Naive thymus-derived CD8-positive, alpha-beta T cell (primary cell): Measurements from ENCODE around the gene YIPF1. TPM values are rescaled to one million over a fixed set of nuclear protein-coding genes. Genes with fewer than 3 reads are reported as not detected.
"Not testable (repeated sequence)": the region's sequence is repeated elsewhere in the genome, so short reads cannot be mapped to it uniquely, and the experiment has no call there.

Experiments used
- ATAC-seq, 2 donors: fragments of 150-1000 bp; cut with Tn5 transposase in 1 of 2; sonication (Bioruptor Pico), chemical (Tn5 transposase) in 1 of 2; 1 replicate in 1 of 2; 2 replicates in 1 of 2; pipeline ENCODE4 v1.10.0; 2021; ENCODE audit warnings: mild to moderate bottlenecking in 2 of 2, moderate library complexity in 2 of 2
- POLR2A ChIA-PET: fragments of 350-600 bp; sonication (Branson Sonifier 250); formaldehyde crosslinking; loops from one replicate; lab custom pipeline; 2021; ENCODE audit warnings: antibody characterized with exemption; lab: Charles Lee
- DNase-seq, 10 donors: peaks; one replicate each; pipeline versions ENCODE4 v3.0.0 to v3.0.0-alpha.2; 2020 to 2022
- H3K27ac Mint-ChIP-seq, 10 donors: one replicate each; pipeline ENCODE4 v1.8.0; 2020 to 2022; ENCODE audit warnings: mild to moderate bottlenecking in 10 of 10, mixed read lengths in 10 of 10, moderate library complexity in 4 of 10, inconsistent platforms in 1 of 10
- H3K27me3 Mint-ChIP-seq, 5 donors: one replicate each; pipeline ENCODE4 v1.8.0; 2021 to 2022; ENCODE audit warnings: mixed read lengths in 5 of 5
- H3K36me3 Mint-ChIP-seq, 3 donors: one replicate each; pipeline ENCODE4 v1.8.0; 2020 to 2022; ENCODE audit warnings: mixed read lengths in 3 of 3, mild to moderate bottlenecking in 2 of 3, inconsistent platforms in 1 of 3
- H3K4me1 Mint-ChIP-seq, 4 donors: one replicate each; pipeline ENCODE4 v1.8.0; 2021 to 2022; ENCODE audit warnings: mixed read lengths in 4 of 4
- H3K4me3 Mint-ChIP-seq, 10 donors: one replicate each; pipeline ENCODE4 v1.8.0; 2020 to 2022; ENCODE audit warnings: mild to moderate bottlenecking in 10 of 10, mixed read lengths in 10 of 10, moderate library complexity in 6 of 10, inconsistent platforms in 1 of 10
- H3K9me3 Mint-ChIP-seq, 9 donors: one replicate each; pipeline ENCODE4 v1.8.0; 2020 to 2022; ENCODE audit warnings: mixed read lengths in 9 of 9, mild to moderate bottlenecking in 3 of 9, inconsistent platforms in 1 of 9, moderate library complexity in 1 of 9
- polyA plus RNA-seq, 3 donors: library from polyadenylated mRNA; unstranded; fragments of 300-500 nt; fragmentation: Illumina TruSeq; gene quantifications; one replicate each; pipeline ENCODE4 v1.2.3, GENCODE V29; 2021
- total RNA-seq, 8 experiments: library from RNA in 2 of 8; stranded (reverse) in 2 of 8; gene quantifications; one replicate each; pipeline ENCODE4 v1.2.3 and lab custom pipeline; 2021 to 2026

Gene YIPF1
- total and polyA plus RNA-seq, 5 experiments from 2014 or later: 13.6 to 25.6 (median 22.3) TPM

GRCh38 chr1:53833393-53833792, 56.2 kb downstream of the YIPF1 start:
- ATAC-seq (no peak), DNase-seq (no peak)
- Mint-ChIP-seq H3K36me3 (peaks cover 0 to 37% (median 0%) of the 10 kb centered on the region in 3 donors), H3K9me3 (no peaks in the 10 kb centered on the region), H3K27ac (no peak overlapping the region), H3K4me1 (peaks cover 8 to 33% (median 27%) of the 10 kb centered on the region in 4 donors), H3K27me3 (no peaks in the 10 kb centered on the region), H3K4me3 (no peak overlapping the region)
- POLR2A ChIA-PET: no interaction called here

GRCh38 chr1:53826367-53826766, 63.2 kb downstream of the YIPF1 start:
- no peaks in the 10 kb centered on the region for H3K9me3 Mint-ChIP-seq
- ATAC-seq: no peak
- no peaks in the 10 kb centered on the region for H3K27me3 Mint-ChIP-seq
- H3K27ac Mint-ChIP-seq: peak overlapping the region in 1 of 10 donors; percentile 14
- peaks cover 0 to 78% (median 20%) of the 10 kb centered on the region in 3 donors for H3K36me3 Mint-ChIP-seq
- POLR2A ChIA-PET: no interaction called here
- H3K4me3 Mint-ChIP-seq: no peak overlapping the region
- no peak for DNase-seq
- peaks cover 0 to 6% (median 4%) of the 10 kb centered on the region in 4 donors for H3K4me1 Mint-ChIP-seq

GRCh38 chr1:53825306-53825705, 64.3 kb downstream of the YIPF1 start:
- H3K4me1 Mint-ChIP-seq: peaks cover 0 to 6% (median 4%) of the 10 kb centered on the region in 4 donors
- ATAC-seq: no peak
- POLR2A ChIA-PET: no interaction called here
- H3K27ac Mint-ChIP-seq: peak overlapping the region in 1 of 10 donors; percentile 70
- H3K9me3 Mint-ChIP-seq: no peaks in the 10 kb centered on the region
- H3K27me3 Mint-ChIP-seq: no peaks in the 10 kb centered on the region
- no peak for DNase-seq
- H3K36me3 Mint-ChIP-seq: peaks cover 0 to 80% (median 22%) of the 10 kb centered on the region in 3 donors
- no peak overlapping the region for H3K4me3 Mint-ChIP-seq

- H3K27ac Mint-ChIP-seq: peak overlapping the region in 1 of 10 donors; percentile 27
- POLR2A ChIA-PET: no interaction called here
- ATAC-seq (no peak), DNase-seq (no peak)
- no peaks in the 10 kb centered on the region for H3K27me3 Mint-ChIP-seq
- H3K4me3 Mint-ChIP-seq: no peak overlapping the region
- H3K9me3 Mint-ChIP-seq: no peaks in the 10 kb centered on the region
- H3K4me1 Mint-ChIP-seq: peaks cover 0 to 7% (median 4%) of the 10 kb centered on the region in 4 donors
- peaks cover 0 to 83% (median 34%) of the 10 kb centered on the region in 3 donors for H3K36me3 Mint-ChIP-seq
These were observed 66.7 kb downstream of the YIPF1 start for GRCh38 chr1:53822931-53823330.

GRCh38 chr1:53821380-53821779, 68.2 kb downstream of the YIPF1 start:
- no peak for DNase-seq
- no peaks in the 10 kb centered on the region for H3K27me3 Mint-ChIP-seq
- POLR2A ChIA-PET: no interaction called here
- H3K27ac Mint-ChIP-seq: peak overlapping the region in 1 of 10 donors; percentile 51
- peaks cover 0 to 10% (median 4%) of the 10 kb centered on the region in 4 donors for H3K4me1 Mint-ChIP-seq
- H3K9me3 Mint-ChIP-seq: no peaks in the 10 kb centered on the region
- ATAC-seq: no peak
- no peak overlapping the region for H3K4me3 Mint-ChIP-seq
- peaks cover 11 to 84% (median 43%) of the 10 kb centered on the region in 3 donors for H3K36me3 Mint-ChIP-seq

GRCh38 chr1:53819387-53819786, 70.2 kb downstream of the YIPF1 start:
- DNase-seq (no peak), ATAC-seq (no peak)
- Mint-ChIP-seq H3K36me3 (peaks cover 13 to 86% (median 47%) of the 10 kb centered on the region in 3 donors), H3K4me1 (peaks cover 0 to 12% (median 8%) of the 10 kb centered on the region in 4 donors), H3K27ac (peak overlapping the region in 1 of 10 donors; percentile 62), H3K4me3 (no peak overlapping the region), H3K9me3 (no peaks in the 10 kb centered on the region), H3K27me3 (no peaks in the 10 kb centered on the region)
- POLR2A ChIA-PET: no interaction called here

GRCh38 chr1:53816584-53816983, 73.0 kb downstream of the YIPF1 start:
- H3K4me1 Mint-ChIP-seq: peaks cover 0 to 17% (median 10%) of the 10 kb centered on the region in 4 donors
- DNase-seq, H3K27me3 Mint-ChIP-seq, H3K27ac Mint-ChIP-seq, H3K9me3 Mint-ChIP-seq, ATAC-seq, POLR2A ChIA-PET, H3K4me3 Mint-ChIP-seq: not testable (repeated sequence)
- peaks cover 18 to 95% (median 57%) of the 10 kb centered on the region in 3 donors for H3K36me3 Mint-ChIP-seq

GRCh38 chr1:53815484-53815883, 74.1 kb downstream of the YIPF1 start:
- POLR2A ChIA-PET, DNase-seq, H3K27ac Mint-ChIP-seq, H3K4me3 Mint-ChIP-seq, H3K9me3 Mint-ChIP-seq, H3K27me3 Mint-ChIP-seq, ATAC-seq: not testable (repeated sequence)
- H3K36me3 Mint-ChIP-seq: peaks cover 18 to 97% (median 56%) of the 10 kb centered on the region in 3 donors
- peaks cover 0 to 18% (median 10%) of the 10 kb centered on the region in 4 donors for H3K4me1 Mint-ChIP-seq

GRCh38 chr1:53811414-53811851, 78.2 kb downstream of the YIPF1 start:
- DNase-seq: no peak

GRCh38 chr1:53810497-53810896, 79.1 kb downstream of the YIPF1 start:
- Mint-ChIP-seq H3K27ac (no peak overlapping the region), H3K4me1 (peaks cover 0 to 14% (median 3%) of the 10 kb centered on the region in 4 donors), H3K9me3 (no peaks in the 10 kb centered on the region), H3K36me3 (peaks cover 5 to 95% (median 34%) of the 10 kb centered on the region in 3 donors), H3K27me3 (no peaks in the 10 kb centered on the region), H3K4me3 (no peak overlapping the region)
- no peak for ATAC-seq
- no peak for DNase-seq
- POLR2A ChIA-PET: interaction anchor here (0.6 kb wide), 1 partner anchor 21 kb away, joined by 3 read pairs; no protein-coding TSS in a partner anchor

More at GRCh38 chr1:53811414-53811851, 78.2 kb downstream of the YIPF1 start:
- H3K9me3 Mint-ChIP-seq: no peaks in the 10 kb centered on the region
- H3K36me3 Mint-ChIP-seq: peaks cover 8 to 96% (median 40%) of the 10 kb centered on the region in 3 donors
- no peak overlapping the region for H3K4me3 Mint-ChIP-seq
- POLR2A ChIA-PET: no interaction called here
- H3K4me1 Mint-ChIP-seq: peaks cover 0 to 16% (median 4%) of the 10 kb centered on the region in 4 donors
- H3K27ac Mint-ChIP-seq: peak overlapping the region in 2 of 10 donors; percentile 23 to 51
- no peaks in the 10 kb centered on the region for H3K27me3 Mint-ChIP-seq
- ATAC-seq: no peak

- Mint-ChIP-seq H3K27ac (no peak overlapping the region), H3K27me3 (no peaks in the 10 kb centered on the region)
- ATAC-seq: no peak
These were observed 79.6 kb downstream of the YIPF1 start for GRCh38 chr1:53810007-53810406.

GRCh38 chr1:53807916-53808315, 81.7 kb downstream of the YIPF1 start:
- POLR2A ChIA-PET: no interaction called here
- Mint-ChIP-seq H3K9me3 (no peaks in the 10 kb centered on the region), H3K27ac (no peak overlapping the region), H3K4me3 (no peak overlapping the region), H3K4me1 (peaks cover 0 to 6% (median 0%) of the 10 kb centered on the region in 4 donors), H3K27me3 (no peaks in the 10 kb centered on the region), H3K36me3 (peaks cover 0 to 91% (median 32%) of the 10 kb centered on the region in 3 donors)
- no peak for DNase-seq
- ATAC-seq: no peak

More at GRCh38 chr1:53810007-53810406, 79.6 kb downstream of the YIPF1 start:
- H3K4me1 Mint-ChIP-seq: peaks cover 0 to 13% (median 3%) of the 10 kb centered on the region in 4 donors
- DNase-seq: no peak
- peaks cover 5 to 93% (median 35%) of the 10 kb centered on the region in 3 donors for H3K36me3 Mint-ChIP-seq
- H3K9me3 Mint-ChIP-seq: no peaks in the 10 kb centered on the region
- no peak overlapping the region for H3K4me3 Mint-ChIP-seq
- POLR2A ChIA-PET: interaction anchor here (0.6 kb wide), 1 partner anchor 22 kb away, joined by 3 read pairs; no protein-coding TSS in a partner anchor

- Mint-ChIP-seq H3K27me3 (no peaks in the 10 kb centered on the region), H3K9me3 (no peaks in the 10 kb centered on the region), H3K4me3 (no peak overlapping the region), H3K4me1 (no peaks in the 10 kb centered on the region), H3K36me3 (peaks cover 0 to 91% (median 39%) of the 10 kb centered on the region in 3 donors), H3K27ac (no peak overlapping the region)
- no peak for DNase-seq
- POLR2A ChIA-PET: no interaction called here
- no peak for ATAC-seq
These were observed 84.6 kb downstream of the YIPF1 start for GRCh38 chr1:53804791-53805505.
